Activated naive CD8-positive, alpha-beta T cell treated with anti-CD3 and anti-CD28 coated beads for 36 hours (primary cell): ENCODE data around the gene TMEM40. TPM values are rescaled to one million over a fixed set of nuclear protein-coding genes. Genes with fewer than 3 reads are reported as not detected.
"Not testable (repeated sequence)": the region's sequence is repeated elsewhere in the genome, so short reads cannot be mapped to it uniquely, and the experiment has no call there.

ENCODE experiments used
- DNase-seq: peaks from one replicate; pipeline ENCODE4 v3.0.0; 2021
- H3K27ac Mint-ChIP-seq: one replicate; pipeline ENCODE4 v1.8.0; 2022; ENCODE audit warnings: mild to moderate bottlenecking, moderate library complexity, mixed read lengths
- H3K27me3 Mint-ChIP-seq: one replicate; pipeline ENCODE4 v1.8.0; 2022; ENCODE audit warnings: mild to moderate bottlenecking, mixed read lengths
- H3K36me3 Mint-ChIP-seq: one replicate; pipeline ENCODE4 v1.8.0; 2021; ENCODE audit warnings: mild to moderate bottlenecking, mixed read lengths
- H3K4me1 Mint-ChIP-seq: one replicate; pipeline ENCODE4 v1.8.0; 2021; ENCODE audit warnings: mixed read lengths
- H3K4me3 Mint-ChIP-seq: one replicate; pipeline ENCODE4 v1.8.0; 2022; ENCODE audit warnings: mild to moderate bottlenecking, moderate library complexity, mixed read lengths
- H3K9me3 Mint-ChIP-seq: one replicate; pipeline ENCODE4 v1.8.0; 2022; ENCODE audit warnings: mixed read lengths
- total RNA-seq, 2 experiments: library from RNA; stranded (reverse); gene quantifications; one replicate each; pipeline ENCODE4 v1.2.3, GENCODE V29; 2021

TMEM40 gene
- total RNA-seq, 2 experiments from 2014 or later: not detected

DNA sequence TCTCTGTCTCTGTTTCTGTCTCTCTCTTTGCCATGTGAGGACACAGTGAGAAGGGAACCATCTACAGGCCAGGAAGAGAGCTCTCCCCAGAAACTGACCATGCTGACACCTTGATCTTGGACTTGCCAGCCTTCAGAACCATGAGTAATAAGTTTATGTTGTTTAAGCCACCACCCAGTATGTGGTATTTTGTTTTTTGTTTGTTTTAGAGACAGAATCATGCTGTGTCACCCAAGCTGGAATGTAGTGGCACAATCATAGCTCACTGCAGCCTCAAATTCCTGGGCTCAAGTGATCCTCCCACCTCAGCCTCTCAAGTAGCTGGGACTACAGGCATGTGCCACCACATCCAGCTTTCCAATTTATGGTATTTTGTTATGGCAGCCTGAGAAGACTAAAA lies 35.7 kb downstream of the TMEM40 start:
- H3K36me3 Mint-ChIP-seq, DNase-seq, H3K27me3 Mint-ChIP-seq, H3K27ac Mint-ChIP-seq, H3K4me3 Mint-ChIP-seq, H3K4me1 Mint-ChIP-seq, H3K9me3 Mint-ChIP-seq: not testable (repeated sequence)

DNA sequence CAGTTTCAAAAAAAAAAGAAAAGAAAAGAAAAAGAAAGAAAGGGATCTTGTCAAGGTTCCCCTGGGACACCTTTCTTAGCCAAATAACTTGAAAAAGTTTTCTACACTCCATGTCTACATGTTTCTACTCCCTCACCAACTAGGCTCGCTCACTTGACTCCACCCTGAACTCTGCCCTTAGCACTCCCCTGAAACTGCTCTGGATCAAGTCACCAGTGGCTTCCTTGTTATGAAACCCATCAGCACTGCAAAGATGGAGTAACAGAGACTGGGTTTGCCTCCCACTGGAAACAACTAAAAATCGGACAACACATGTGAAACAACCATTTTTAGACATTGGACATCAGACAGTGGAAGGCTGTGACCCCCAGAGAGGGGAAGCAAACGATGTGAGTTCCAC lies 36.8 kb downstream of the TMEM40 start:
- H3K36me3 Mint-ChIP-seq: no peaks in the 10 kb centered on the region
- no peak for DNase-seq
- H3K4me3 Mint-ChIP-seq: no peak overlapping the region
- H3K4me1 Mint-ChIP-seq: peaks cover 6% of the 10 kb centered on the region
- H3K27ac Mint-ChIP-seq: no peak overlapping the region
- H3K9me3 Mint-ChIP-seq: no peaks in the 10 kb centered on the region
- H3K27me3 Mint-ChIP-seq: peaks cover 3% of the 10 kb centered on the region

DNA sequence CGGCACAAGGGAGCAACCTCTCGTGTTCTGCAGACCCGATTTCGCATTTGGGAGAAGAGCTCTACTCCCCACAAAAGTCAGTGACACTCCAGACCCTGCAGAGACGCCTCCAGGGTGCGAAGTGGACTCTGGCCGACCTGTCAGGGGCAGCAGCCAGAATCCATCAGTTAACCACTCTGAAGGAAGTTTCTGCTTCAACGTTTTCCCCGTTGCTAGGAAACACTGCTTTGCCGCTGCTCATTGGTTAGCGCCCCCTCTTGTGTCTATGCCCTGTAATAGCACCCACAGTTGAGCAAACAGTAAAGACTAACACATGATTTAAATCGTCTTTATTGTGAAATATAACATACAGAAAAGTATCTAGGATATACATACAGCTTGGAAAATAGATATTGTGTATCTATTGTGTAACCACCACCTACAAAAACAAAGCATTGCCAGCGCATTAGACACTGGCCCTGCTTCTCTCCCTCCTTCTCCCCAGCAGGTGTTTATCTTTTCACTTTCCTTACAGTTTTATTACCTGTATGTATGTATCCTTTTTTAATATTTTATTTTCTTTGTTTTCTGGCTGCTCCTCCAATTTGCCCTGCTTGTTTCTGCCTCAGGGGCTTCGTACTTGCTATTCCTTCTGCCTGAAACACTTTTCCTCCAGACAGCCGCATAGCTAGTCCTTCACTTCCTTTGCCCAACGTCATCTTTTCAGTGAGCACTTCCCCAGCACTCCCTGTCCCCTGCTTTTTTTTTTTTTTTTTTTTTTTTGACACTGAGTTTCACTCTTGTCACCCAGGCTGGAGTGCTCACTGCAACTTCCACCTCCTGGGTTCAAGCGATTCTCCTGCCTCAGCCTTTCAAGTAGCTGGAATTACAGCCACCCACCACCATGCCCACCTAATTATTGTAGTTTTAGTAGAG lies 38.8 kb downstream of the TMEM40 start:
- Mint-ChIP-seq H3K4me1 (peaks cover 6% of the 10 kb centered on the region), H3K36me3 (no peaks in the 10 kb centered on the region), H3K27me3 (peaks cover 3% of the 10 kb centered on the region), H3K9me3 (no peaks in the 10 kb centered on the region), H3K27ac (no peak overlapping the region), H3K4me3 (peak overlapping the region; percentile 54)
- peak; percentile 60 for DNase-seq

DNA sequence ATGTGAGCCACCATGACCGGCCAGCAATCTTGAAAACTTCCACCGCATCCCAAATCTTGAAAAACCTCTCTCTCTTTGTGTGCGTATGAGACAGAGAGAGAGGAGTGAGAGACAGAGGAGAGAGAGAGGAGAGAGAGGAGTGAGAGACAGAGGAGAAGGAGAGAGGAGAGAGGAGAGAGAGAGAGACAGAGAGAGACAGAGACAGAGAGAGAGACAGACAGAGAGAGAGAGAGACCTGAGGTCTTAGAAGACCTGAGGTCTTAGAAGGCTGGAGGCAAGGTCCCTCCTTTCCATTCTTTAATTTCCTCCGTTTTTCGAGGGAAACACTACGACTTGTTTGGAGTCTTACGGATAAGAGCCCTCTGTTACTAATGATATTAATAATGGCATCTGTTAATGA lies 39.5 kb downstream of the TMEM40 start:
- peaks cover 3% of the 10 kb centered on the region for H3K27me3 Mint-ChIP-seq
- H3K36me3 Mint-ChIP-seq: no peaks in the 10 kb centered on the region
- H3K4me3 Mint-ChIP-seq: no peak overlapping the region
- H3K27ac Mint-ChIP-seq: no peak overlapping the region
- DNase-seq: no peak
- H3K4me1 Mint-ChIP-seq: peaks cover 6% of the 10 kb centered on the region
- H3K9me3 Mint-ChIP-seq: no peaks in the 10 kb centered on the region

DNA sequence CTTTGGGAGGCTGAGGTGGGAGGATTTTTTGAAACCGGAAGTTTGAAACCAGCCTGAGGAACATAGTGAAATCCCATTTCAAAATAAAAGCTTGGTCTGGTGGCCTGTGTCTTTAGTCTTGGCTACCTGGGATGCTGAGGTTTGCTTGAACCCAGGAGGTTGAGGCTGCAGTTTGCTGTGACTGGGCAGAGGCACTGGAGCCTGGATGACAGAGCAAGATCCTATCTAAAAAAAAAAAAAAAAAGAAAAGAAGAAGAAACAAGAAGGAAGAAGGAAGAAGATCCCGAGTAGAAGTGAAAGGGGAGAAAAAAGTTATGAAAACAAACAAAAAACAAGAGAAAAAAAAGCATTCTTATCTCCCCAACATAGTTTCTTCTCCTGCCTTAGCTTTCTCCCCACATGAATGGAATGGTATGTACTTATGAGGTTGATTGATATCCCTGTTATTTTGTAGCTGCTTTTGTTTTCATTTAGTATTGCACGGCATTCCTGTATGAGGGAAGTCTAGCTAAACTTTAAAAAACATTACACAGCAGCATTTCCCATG lies 42.4 kb downstream of the TMEM40 start:
- DNase-seq: no peak
- Mint-ChIP-seq H3K36me3 (no peaks in the 10 kb centered on the region), H3K27me3 (peaks cover 3% of the 10 kb centered on the region), H3K9me3 (no peaks in the 10 kb centered on the region), H3K4me3 (no peak overlapping the region), H3K4me1 (peaks cover 6% of the 10 kb centered on the region), H3K27ac (no peak overlapping the region)

DNA sequence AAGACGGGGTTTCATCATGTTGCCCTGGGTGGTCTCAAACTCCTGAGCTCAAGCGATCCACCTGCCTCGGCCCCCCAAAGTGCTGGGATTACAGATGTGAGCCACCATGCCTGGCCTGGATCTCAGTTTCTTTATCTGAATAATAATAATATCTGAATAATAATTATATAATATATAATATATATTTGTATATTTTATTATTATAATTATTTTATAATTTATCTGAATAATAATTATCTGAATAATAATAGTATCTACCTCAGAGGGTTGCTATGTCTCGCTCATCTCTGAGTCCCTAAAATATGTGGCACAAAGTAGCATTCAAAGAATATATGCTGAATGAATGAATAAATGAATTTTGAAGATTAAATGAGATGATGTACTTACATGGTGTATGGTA lies 44.8 kb downstream of the TMEM40 start:
- no peaks in the 10 kb centered on the region for H3K36me3 Mint-ChIP-seq
- no peaks in the 10 kb centered on the region for H3K4me1 Mint-ChIP-seq
- no peak overlapping the region for H3K27ac Mint-ChIP-seq
- H3K27me3 Mint-ChIP-seq: no peaks in the 10 kb centered on the region
- H3K4me3 Mint-ChIP-seq: no peak overlapping the region
- DNase-seq: no peak
- H3K9me3 Mint-ChIP-seq: no peaks in the 10 kb centered on the region

DNA sequence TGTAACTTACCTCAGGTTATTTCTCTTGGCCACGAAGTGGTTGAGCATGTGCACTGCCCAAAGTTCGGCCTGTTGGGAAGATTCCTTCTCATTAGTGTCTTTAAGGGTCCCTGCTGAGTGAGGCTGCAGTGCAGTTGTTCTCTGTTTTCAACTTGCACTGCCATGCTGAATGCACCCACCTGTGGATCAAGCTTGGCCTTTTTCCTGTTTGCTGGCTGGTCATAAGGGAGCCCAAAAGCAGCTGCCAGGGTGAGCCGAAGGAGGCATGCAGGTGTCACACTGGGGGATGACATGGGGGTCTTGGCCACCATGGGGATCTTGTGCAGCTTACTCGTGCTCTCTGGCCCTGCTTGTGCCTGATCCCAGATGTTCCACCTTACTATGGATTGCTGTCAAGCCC lies 49.0 kb downstream of the TMEM40 start:
- Mint-ChIP-seq H3K27ac (no peak overlapping the region), H3K4me3 (no peak overlapping the region), H3K9me3 (no peaks in the 10 kb centered on the region), H3K27me3 (no peaks in the 10 kb centered on the region), H3K36me3 (no peaks in the 10 kb centered on the region), H3K4me1 (peaks cover 2% of the 10 kb centered on the region)
- DNase-seq: no peak

DNA sequence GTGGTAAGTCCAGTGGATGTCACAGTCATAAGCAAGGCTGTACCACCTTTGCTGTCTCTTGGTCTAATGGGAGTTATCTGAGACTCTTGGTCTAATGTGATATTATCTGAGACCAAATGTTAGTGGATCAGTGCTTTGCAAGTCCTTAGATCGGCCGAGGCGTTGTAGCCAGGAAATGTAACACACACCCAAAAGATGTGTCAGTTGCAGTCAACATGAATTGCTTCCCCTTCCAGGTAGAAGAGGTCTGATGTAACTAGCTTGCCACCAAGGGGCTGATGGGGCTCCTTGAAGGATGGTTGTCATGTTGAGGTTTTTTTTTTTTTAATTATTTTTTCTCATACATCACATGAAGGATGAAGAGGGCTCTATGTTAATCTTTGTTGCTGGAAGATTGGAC lies 49.7 kb downstream of the TMEM40 start:
- no peak overlapping the region for H3K4me3 Mint-ChIP-seq
- no peak overlapping the region for H3K27ac Mint-ChIP-seq

DNA sequence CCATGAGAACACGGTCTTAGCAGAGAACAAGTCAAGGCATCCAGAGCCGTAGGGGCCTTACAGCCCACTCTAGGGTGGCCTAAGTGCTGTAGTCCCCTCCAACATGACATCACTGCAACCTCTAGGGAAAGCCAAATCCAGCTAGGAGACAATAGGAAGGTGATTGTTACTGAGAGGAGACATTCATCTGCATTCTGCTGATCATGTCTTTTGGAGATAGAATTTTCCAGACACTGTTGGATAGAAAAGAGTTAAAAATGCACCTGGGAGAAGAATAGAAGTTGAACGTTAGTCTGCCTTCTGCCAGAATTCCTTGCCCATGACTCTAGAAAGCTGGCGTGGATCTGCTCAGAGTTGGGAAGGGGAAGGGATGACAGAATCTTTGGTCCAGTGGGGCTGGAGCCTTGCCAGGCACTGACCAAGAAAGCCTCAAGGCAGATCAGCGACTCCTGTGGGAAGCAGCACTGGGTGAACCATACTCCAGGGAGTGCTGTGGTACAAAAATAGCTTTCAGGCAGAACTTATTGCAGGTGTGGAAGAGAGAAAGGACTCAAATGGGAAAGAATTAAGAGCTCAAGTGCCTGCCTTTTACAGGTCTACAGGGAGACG lies 50.4 kb downstream of the TMEM40 start:
- DNase-seq: no peak
- Mint-ChIP-seq H3K27ac (no peak overlapping the region), H3K9me3 (no peaks in the 10 kb centered on the region), H3K36me3 (no peaks in the 10 kb centered on the region), H3K4me1 (peaks cover 2% of the 10 kb centered on the region), H3K27me3 (no peaks in the 10 kb centered on the region), H3K4me3 (no peak overlapping the region)

More for the DNA sequence above, 49.7 kb downstream of the TMEM40 start:
- DNase-seq: no peak
- H3K36me3 Mint-ChIP-seq: no peaks in the 10 kb centered on the region
- H3K27me3 Mint-ChIP-seq: no peaks in the 10 kb centered on the region
- no peaks in the 10 kb centered on the region for H3K9me3 Mint-ChIP-seq
- H3K4me1 Mint-ChIP-seq: peaks cover 2% of the 10 kb centered on the region

DNA sequence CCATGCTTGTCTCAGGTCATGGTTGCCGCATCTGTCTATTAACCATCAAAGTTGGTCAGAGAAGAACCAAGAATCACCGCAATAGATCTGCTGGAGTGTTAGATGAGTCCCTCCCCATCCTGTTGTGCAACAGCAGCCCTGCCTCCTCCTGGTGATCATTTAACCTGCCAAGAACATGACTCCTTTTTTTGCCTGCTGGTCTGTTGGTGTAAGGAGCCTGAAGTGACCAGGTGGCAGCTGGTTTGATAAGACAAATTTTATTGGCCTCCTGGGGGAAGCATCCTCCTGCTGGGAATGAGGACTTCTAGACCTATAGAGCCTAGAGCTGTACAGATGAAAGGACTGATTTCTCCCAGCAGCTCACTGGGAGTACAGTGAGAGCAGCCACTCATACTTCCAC lies 51.6 kb downstream of the TMEM40 start:
- H3K27me3 Mint-ChIP-seq: no peaks in the 10 kb centered on the region

DNA sequence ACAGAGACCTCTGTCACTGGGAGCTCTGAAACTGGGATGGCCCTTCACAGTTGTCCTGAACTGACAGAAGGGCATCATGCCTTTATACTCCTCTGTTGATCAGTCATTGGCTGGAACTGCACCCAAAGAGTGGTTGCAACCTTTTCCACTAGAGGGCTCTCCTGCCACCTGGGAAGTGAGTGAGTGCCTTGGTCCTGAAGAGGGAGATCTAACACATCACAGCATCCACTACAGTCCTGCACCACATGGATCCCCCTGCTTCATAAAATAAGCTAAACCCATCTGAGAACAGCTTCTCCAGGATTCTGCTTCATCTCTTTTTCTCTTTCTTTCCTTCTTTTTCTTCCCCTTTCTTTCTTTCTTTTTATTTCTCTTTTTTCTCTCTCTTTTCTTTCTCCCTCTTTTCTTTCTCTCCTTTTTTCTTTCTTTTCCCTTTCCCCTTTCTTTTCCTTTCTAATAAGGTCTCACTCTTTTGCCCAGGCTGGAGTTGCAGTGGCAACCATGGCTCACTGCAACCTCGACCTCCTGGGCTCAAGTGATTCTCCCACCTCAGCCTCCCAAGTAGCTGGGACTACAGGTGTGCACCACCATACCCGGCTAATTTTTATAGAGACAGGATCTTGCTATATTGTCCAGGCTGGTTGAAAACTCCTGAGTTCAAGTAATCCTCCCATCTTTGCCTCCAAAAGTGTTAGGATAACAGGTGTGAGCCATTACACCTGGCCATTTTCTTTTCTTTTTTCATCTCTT lies 52.4 kb downstream of the TMEM40 start:
- peak; percentile 58 for DNase-seq
- Mint-ChIP-seq H3K36me3 (no peaks in the 10 kb centered on the region), H3K9me3 (no peaks in the 10 kb centered on the region), H3K27me3 (no peaks in the 10 kb centered on the region), H3K27ac (no peak overlapping the region), H3K4me3 (no peak overlapping the region), H3K4me1 (peaks cover 2% of the 10 kb centered on the region)

More for the DNA sequence above, 51.6 kb downstream of the TMEM40 start:
- Mint-ChIP-seq H3K36me3 (no peaks in the 10 kb centered on the region), H3K4me3 (no peak overlapping the region), H3K9me3 (no peaks in the 10 kb centered on the region), H3K27ac (no peak overlapping the region), H3K4me1 (peaks cover 2% of the 10 kb centered on the region)
- DNase-seq: no peak

DNA sequence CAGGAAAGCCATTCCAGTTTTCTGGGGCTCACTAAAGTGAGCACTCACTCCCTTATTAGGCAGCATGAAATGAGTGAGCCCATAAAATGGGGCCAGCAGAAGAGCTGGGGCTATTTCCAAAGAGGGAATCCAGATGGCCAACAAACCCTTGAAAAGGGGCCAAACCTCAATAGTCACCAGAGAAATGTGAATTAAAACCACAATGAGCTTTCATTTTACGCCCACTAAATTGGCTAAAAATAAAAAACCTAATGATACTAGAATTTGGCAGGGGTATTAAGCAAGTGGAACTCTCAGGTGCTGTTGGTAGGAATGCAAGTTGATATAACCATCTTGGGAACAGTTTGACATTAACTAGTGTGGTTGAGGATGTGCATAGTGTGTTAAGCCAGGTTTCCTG lies 53.1 kb downstream of the TMEM40 start:
- H3K27ac Mint-ChIP-seq: no peak overlapping the region
- no peaks in the 10 kb centered on the region for H3K9me3 Mint-ChIP-seq
- DNase-seq: no peak
- H3K27me3 Mint-ChIP-seq: no peaks in the 10 kb centered on the region
- no peak overlapping the region for H3K4me3 Mint-ChIP-seq
- H3K4me1 Mint-ChIP-seq: peaks cover 2% of the 10 kb centered on the region
- H3K36me3 Mint-ChIP-seq: no peaks in the 10 kb centered on the region

DNA sequence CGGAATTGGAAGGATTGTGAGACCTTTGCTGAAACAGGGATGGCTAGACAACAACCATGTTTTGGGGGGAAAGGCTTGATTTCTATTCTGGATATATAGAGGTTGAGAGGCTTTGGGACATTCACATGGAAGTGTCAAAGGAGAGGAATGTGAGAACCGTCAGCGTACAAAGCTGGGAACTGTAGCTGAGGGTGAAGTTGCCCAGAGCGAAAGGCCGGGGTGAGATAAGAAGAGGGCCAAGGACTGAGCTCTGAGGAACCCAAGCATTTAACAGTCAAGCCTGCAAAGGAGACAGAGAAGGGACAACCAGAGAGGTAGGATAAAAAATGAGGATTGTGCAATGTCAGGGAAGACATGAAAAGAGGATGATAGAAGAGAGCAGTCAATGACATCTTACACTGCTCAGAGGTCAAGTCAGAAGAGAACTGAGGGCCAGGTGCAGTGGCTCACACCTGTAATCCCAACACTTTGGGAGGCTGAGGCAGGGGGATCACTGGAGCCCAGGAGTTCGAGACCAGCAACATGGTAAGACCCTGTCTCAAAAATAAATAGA lies 53.6 kb downstream of the TMEM40 start:
- Mint-ChIP-seq H3K4me1 (peaks cover 2% of the 10 kb centered on the region), H3K27ac (no peak overlapping the region)

DNA sequence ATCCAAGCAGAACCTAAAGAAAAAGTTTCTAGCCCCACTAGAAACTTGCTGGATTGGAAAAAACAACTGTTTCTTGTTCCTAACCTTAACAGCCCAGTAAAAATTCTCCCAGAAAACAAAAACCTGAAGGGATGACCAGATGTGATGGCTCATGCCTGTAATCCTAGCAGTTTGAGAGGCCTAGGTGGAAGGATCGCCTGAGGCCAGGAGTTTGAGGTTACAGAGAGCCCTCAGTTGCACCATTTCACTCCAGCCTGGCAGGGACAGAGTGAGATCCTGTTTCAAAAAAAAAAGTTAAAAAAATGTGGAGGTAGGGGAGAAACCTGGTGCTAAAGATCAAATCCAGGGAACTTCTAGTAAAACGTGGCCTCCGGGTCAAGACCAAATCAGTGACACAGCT lies 56.6 kb downstream of the TMEM40 start:
- H3K27ac Mint-ChIP-seq: no peak overlapping the region
- no peaks in the 10 kb centered on the region for H3K36me3 Mint-ChIP-seq
- no peak overlapping the region for H3K4me3 Mint-ChIP-seq
- peaks cover 2% of the 10 kb centered on the region for H3K4me1 Mint-ChIP-seq
- H3K27me3 Mint-ChIP-seq: no peaks in the 10 kb centered on the region
- no peaks in the 10 kb centered on the region for H3K9me3 Mint-ChIP-seq
- DNase-seq: no peak

More for the DNA sequence above, 53.6 kb downstream of the TMEM40 start:
- H3K9me3 Mint-ChIP-seq: no peaks in the 10 kb centered on the region
- DNase-seq: no peak
- H3K27me3 Mint-ChIP-seq: no peaks in the 10 kb centered on the region
- no peak overlapping the region for H3K4me3 Mint-ChIP-seq
- H3K36me3 Mint-ChIP-seq: no peaks in the 10 kb centered on the region

DNA sequence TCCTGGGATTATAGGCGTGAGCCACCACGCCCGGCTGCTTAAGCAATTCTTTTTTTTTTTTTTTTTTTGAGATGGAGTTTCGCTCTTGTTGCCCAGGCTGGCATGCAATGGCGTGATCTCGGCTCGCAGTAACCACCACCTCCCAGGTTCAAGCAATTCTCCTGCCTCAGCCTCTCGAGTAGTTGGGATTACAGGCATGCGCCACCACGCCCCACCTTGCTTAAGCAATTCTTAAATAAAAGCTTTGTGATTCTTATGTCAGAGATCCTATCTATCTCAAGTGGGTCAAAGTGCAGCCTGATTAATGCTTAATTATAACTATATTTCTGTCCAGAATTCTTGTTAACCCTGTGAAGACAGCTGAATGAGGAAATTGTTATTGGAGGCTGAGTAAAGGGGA lies 57.5 kb downstream of the TMEM40 start:
- H3K36me3 Mint-ChIP-seq, H3K4me1 Mint-ChIP-seq, H3K27me3 Mint-ChIP-seq, H3K9me3 Mint-ChIP-seq, H3K4me3 Mint-ChIP-seq, DNase-seq, H3K27ac Mint-ChIP-seq: not testable (repeated sequence)
